Astrocyte of the cerebellum (primary cell): ENCODE measurements around the gene TMSB4X.
"Not testable (repeated sequence)": the region's sequence is repeated elsewhere in the genome, so short reads cannot be mapped to it uniquely, and the experiment has no call there.

ENCODE experiments used
- DNase-seq: peaks from one replicate; pipeline ENCODE4 v3.0.0-alpha.2; 2011; ENCODE audit warnings: low read depth
- H3K4me3 ChIP-seq: 2 replicates; pipeline ENCODE4 v1.5.1; 2011; ENCODE audit warnings: mild to moderate bottlenecking, low read depth, low read length, moderate library complexity
- in situ Hi-C: cut with HindIII; loops from 2 replicates; pipeline ENCODE4 v1.10.0; 2017; ENCODE audit warnings: low sequenced_read_pairs
- TF ChIP-seq, protein P1 (sequence below): IDR thresholded peaks from 2 replicates; pipeline ENCODE4 v1.5.1; 2012; ENCODE audit warnings: low read length, low read depth, moderate library complexity, mild to moderate bottlenecking; ENCODE audit errors: missing control alignments

Gene TMSB4X

DNA sequence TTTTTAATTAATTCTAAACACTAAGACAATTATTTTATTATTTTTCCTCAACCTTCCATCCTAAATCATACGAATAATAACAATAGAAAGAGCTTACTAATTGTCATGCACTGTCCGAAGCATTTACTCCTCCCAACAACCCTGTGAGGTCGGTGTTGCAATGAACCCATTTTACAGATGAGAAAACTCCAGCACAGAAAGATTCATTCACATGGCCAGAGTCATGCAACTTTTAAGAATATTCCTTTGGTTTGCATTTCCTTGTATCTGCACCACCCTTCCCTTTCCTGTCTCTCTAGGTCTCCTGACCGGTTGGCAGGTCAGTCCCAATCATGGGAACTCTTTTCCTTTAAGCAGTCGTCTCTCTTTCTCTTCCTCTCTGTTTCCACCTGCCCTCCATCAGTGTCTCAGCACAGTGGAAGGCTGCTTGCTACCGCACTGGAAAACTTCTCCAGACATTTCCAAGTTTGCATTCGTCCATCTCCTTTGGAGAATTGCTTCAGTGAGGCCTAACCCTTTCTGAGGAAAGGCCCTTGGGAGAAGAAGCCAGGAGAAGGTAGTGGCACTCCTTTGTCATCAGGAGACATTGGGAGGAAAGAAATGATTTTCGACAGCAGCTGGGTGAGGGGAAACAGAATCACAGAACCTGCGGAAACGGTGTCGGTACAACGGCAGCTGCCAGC, 1.9 kb upstream of the TMSB4X start:
- in situ Hi-C loops, result no loop called here
- H3K4me3 ChIP-seq, result no peak overlapping the region
- TF ChIP-seq, protein P1, sequence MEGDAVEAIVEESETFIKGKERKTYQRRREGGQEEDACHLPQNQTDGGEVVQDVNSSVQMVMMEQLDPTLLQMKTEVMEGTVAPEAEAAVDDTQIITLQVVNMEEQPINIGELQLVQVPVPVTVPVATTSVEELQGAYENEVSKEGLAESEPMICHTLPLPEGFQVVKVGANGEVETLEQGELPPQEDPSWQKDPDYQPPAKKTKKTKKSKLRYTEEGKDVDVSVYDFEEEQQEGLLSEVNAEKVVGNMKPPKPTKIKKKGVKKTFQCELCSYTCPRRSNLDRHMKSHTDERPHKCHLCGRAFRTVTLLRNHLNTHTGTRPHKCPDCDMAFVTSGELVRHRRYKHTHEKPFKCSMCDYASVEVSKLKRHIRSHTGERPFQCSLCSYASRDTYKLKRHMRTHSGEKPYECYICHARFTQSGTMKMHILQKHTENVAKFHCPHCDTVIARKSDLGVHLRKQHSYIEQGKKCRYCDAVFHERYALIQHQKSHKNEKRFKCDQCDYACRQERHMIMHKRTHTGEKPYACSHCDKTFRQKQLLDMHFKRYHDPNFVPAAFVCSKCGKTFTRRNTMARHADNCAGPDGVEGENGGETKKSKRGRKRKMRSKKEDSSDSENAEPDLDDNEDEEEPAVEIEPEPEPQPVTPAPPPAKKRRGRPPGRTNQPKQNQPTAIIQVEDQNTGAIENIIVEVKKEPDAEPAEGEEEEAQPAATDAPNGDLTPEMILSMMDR, result no peak
- DNase-seq, result no peak

DNA sequence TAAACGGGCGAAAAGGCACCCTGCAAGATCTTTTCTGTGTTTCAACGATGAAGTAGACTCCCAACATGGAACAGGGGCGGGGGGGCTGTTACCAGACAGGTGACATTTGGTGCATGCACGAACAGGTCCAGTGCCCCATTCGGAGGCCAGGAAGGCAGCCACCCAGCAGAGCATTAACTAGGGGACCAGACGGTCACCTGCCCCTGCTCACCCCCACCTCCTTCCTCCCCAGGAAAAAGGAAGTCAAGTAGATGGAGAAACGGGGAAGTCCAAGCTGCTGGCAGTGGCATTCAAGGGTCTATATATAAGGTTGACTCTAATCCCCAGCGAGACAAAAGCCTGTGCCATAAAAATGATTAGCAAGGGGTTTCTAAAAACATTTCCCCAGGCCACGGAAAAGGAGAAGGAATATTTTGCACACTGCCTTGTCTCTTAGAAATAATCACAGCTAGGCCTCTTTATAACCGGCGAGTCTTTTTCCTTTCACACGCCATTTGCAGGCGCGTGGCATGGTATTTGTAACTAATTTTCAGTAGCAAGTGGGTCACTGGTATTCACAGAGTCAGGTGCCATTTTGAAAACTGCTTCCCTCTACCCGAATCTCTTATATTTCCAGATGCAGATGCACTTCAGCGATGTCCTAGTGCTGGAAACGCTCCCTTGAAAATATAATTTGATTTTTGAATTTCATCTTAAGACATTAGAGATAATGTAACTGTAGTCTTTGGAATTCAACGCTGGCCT, 1.2 kb upstream of the TMSB4X start:
- DNase-seq, result no peak
- TF ChIP-seq, protein P1, result no peak
- in situ Hi-C loops, result no loop called here
- no peak overlapping the region for H3K4me3 ChIP-seq

DNA sequence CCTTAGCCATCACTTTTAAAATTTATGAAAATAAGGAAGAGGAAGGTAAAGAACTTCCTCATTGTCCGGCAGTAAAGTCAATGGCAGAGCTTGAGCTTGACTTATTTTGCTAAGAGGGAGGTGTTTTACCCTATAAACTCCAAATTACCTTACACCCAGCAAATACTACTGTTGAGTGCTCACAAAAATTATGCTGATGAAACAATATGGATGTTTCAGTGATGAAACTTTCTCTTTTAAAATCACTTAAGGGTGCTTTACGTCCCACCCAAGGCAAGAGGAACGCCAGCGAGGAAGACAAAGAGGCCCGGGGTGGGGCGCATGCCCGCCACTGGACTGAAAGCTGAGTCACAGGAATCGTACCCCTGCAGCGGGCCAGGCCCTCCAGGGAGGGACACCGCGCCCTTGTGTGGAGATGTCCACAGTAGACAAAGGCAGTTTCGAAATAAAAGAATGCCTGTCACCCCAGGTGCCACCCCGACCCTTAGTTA, 560 bp upstream of the TMSB4X start:
- TF ChIP-seq, protein P1, result no peak
- H3K4me3 ChIP-seq, result peak overlapping the region; percentile 90
- no peak for DNase-seq
- in situ Hi-C loops, result no loop called here

DNA sequence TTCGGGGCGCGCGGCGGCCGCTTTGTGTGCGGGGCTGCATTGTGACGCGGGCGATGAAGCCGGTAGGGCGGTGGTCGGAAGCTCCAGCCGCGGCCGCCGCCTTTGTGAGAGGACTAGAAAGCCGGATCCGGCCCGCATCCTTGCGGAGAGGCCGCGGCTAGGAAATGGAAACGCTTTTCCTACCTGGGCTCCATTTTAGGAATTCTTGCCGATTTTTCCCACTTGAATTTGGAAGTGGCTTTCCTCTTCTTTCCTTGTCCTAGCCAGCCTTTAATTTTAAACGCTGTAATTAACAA, 708 bp downstream of the TMSB4X start:
- no peak for DNase-seq
- TF ChIP-seq, protein P1, result no peak
- H3K4me3 ChIP-seq, result peak overlapping the region; percentile 90
- in situ Hi-C loops, result no loop called here

DNA sequence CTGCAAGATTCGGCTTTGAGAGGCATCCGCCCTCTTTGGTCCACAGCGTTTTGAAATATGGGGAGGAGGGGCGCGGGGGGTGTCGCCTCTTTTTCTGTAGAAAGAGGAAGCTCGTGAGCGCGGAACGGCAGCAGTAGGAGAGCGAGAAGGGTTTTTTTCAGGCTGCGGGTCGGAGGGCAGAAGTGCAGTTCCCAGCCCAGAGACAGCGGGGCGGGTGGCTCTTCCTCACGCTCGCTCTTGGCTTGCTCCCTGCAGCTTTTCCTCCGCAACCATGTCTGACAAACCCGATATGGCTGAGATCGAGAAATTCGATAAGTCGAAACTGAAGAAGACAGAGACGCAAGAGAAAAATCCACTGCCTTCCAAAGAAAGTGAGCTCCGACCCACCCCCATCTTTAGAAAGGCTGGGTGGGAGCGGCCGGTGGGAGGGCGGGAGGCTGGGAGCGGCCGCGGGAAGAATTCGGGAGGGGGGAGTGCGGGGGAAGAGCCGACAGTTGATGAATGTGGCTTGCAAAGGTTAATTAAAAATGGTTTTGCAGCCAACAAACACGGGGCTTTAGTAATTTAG, 1.2 kb downstream of the TMSB4X start:
- TF ChIP-seq, protein P1, result no peak
- no peak for DNase-seq
- peak overlapping the region; percentile 90 for H3K4me3 ChIP-seq
- in situ Hi-C loops, result no loop called here

DNA sequence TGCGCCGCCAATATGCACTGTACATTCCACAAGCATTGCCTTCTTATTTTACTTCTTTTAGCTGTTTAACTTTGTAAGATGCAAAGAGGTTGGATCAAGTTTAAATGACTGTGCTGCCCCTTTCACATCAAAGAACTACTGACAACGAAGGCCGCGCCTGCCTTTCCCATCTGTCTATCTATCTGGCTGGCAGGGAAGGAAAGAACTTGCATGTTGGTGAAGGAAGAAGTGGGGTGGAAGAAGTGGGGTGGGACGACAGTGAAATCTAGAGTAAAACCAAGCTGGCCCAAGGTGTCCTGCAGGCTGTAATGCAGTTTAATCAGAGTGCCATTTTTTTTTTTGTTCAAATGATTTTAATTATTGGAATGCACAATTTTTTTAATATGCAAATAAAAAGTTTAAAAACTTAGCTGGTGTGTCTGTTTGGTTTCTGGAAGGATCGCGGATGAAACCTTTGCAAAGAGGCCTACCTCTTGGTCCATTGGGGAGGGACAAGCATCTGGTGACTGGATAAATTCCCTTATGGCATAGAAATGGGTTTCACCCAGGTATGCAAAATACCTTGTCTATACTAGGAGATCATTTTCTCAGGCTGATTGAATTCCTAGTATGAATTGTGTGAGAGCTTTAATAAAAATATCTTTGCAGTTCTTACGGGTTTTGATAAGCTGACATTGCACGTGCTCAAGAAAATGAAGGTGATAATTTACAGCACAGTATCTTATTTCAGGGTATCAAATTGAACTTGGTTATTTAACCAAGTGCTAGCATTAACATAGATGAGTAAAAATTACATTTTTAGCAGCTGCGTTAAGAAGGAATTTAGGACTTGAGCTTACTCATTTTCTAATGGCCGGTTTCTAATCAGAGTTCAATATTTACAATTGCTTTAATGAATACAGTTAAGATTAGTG, 2.2 kb downstream of the TMSB4X start:
- in situ Hi-C loops, DNase-seq: not testable (repeated sequence)
- peak overlapping the region; percentile 90 for H3K4me3 ChIP-seq
